HG03025 (cell line): ENCODE measurements around the gene PAN3.
"Not testable (repeated sequence)": the region's sequence is repeated elsewhere in the genome, so short reads cannot be mapped to it uniquely, and the experiment has no call there.

ENCODE experiments used
- ATAC-seq: cut with Tn5 transposase; IDR thresholded peaks from one replicate; pipeline ENCODE4 v1.9.1; 2021; ENCODE audit warnings: mild to moderate bottlenecking, moderate library complexity; ENCODE audit not compliant: unreplicated experiment, low FRiP score

Gene PAN3

GRCh38 chr13:28136916-28137315, 1.4 kb upstream of the PAN3 start:
- no peak for ATAC-seq

GRCh38 chr13:28137596-28137995, 749 bp upstream of the PAN3 start:
- peak; percentile 3 for ATAC-seq

GRCh38 chr13:28138756-28139470, 568 bp downstream of the PAN3 start:
- peak; percentile 52 for ATAC-seq

- no peak for ATAC-seq
These were observed 2.2 kb downstream of the PAN3 start for GRCh38 chr13:28140433-28141125.

- ATAC-seq = not testable (repeated sequence)
These were observed 3.2 kb downstream of the PAN3 start for GRCh38 chr13:28141542-28141941.

- ATAC-seq = no peak
These were observed 6.7 kb downstream of the PAN3 start for GRCh38 chr13:28145049-28145448.

- no peak for ATAC-seq
These were observed 9.2 kb downstream of the PAN3 start for GRCh38 chr13:28147495-28147894.

- ATAC-seq = no peak
These were observed 20.7 kb downstream of the PAN3 start for GRCh38 chr13:28159057-28159456.

- no peak for ATAC-seq
These were observed 23.0 kb downstream of the PAN3 start for GRCh38 chr13:28161370-28161769.

- no peak for ATAC-seq
These were observed 25.2 kb downstream of the PAN3 start for GRCh38 chr13:28163587-28163986.

GRCh38 chr13:28166257-28166656, 27.9 kb downstream of the PAN3 start:
- no peak for ATAC-seq

GRCh38 chr13:28171266-28171665, 32.9 kb downstream of the PAN3 start:
- no peak for ATAC-seq

- ATAC-seq = no peak
These were observed 34.6 kb downstream of the PAN3 start for GRCh38 chr13:28172947-28173346.

GRCh38 chr13:28173793-28174192, 35.4 kb downstream of the PAN3 start:
- no peak for ATAC-seq

- no peak for ATAC-seq
These were observed 39.0 kb downstream of the PAN3 start for GRCh38 chr13:28177327-28177726.

GRCh38 chr13:28177877-28178276, 39.5 kb downstream of the PAN3 start:
- no peak for ATAC-seq

GRCh38 chr13:28179974-28180373, 41.6 kb downstream of the PAN3 start:
- ATAC-seq = no peak

- ATAC-seq = no peak
These were observed 43.1 kb downstream of the PAN3 start for GRCh38 chr13:28181413-28181812.

- no peak for ATAC-seq
These were observed 46.9 kb downstream of the PAN3 start for GRCh38 chr13:28185256-28185655.

- no peak for ATAC-seq
These were observed 60.7 kb downstream of the PAN3 start for GRCh38 chr13:28199089-28199488.

GRCh38 chr13:28204043-28204442, 65.7 kb downstream of the PAN3 start:
- no peak for ATAC-seq
